Measurements from ENCODE around the gene PCED1B. TPM values are rescaled to one million over a fixed set of nuclear protein-coding genes. Genes with fewer than 3 reads are reported as not detected.

Gene PCED1B
- total and polyA plus RNA-seq, 2 experiments from 2014 or later = 0.45 to 0.80 TPM

- no peak for DNase-seq (ENCODE audit: low read depth in 1 of 2, low spot score in 1 of 2)
- Histone ChIP-seq H3K27ac (no peak overlapping the region), H3K27me3 (no peaks in the 10 kb centered on the region), H3K9me3 (ENCODE audit: low read depth) (no peaks in the 10 kb centered on the region), H3K4me3 (no peak overlapping the region), H3K4me1 (ENCODE audit: low read depth) (no peaks in the 10 kb centered on the region), H3K36me3 (no peaks in the 10 kb centered on the region)
- TF ChIP-seq CTCF (IDR thresholded peaks at IDR 0.05; ENCODE audit: low read depth, low read length) = no peak
Observed at GRCh38 chr12:47184229-47184628, 104.8 kb downstream of the PCED1B start.

GRCh38 chr12:47184813-47185212, 105.4 kb downstream of the PCED1B start:
- Histone ChIP-seq H3K27ac (no peak overlapping the region), H3K9me3 (ENCODE audit: low read depth) (no peaks in the 10 kb centered on the region), H3K27me3 (no peaks in the 10 kb centered on the region), H3K36me3 (no peaks in the 10 kb centered on the region), H3K4me1 (ENCODE audit: low read depth) (no peaks in the 10 kb centered on the region), H3K4me3 (no peak overlapping the region)
- no peak for TF ChIP-seq CTCF (IDR thresholded peaks at IDR 0.05; ENCODE audit: low read depth, low read length)
- DNase-seq (ENCODE audit: low read depth in 1 of 2, low spot score in 1 of 2) = no peak

- Histone ChIP-seq H3K4me3 (no peak overlapping the region), H3K27me3 (no peaks in the 10 kb centered on the region), H3K4me1 (ENCODE audit: low read depth) (no peaks in the 10 kb centered on the region), H3K36me3 (no peaks in the 10 kb centered on the region), H3K9me3 (ENCODE audit: low read depth) (no peaks in the 10 kb centered on the region), H3K27ac (no peak overlapping the region)
- TF ChIP-seq CTCF (IDR thresholded peaks at IDR 0.05; ENCODE audit: low read depth, low read length) = no peak
- no peak for DNase-seq (ENCODE audit: low read depth in 1 of 2, low spot score in 1 of 2)
Observed at GRCh38 chr12:47186246-47186645, 106.8 kb downstream of the PCED1B start.

GRCh38 chr12:47188576-47189441, 109.4 kb downstream of the PCED1B start:
- DNase-seq (ENCODE audit: low read depth in 1 of 2, low spot score in 1 of 2) = peak in 1 of 2 donors; percentile 94
- no peaks in the 10 kb centered on the region for H3K27me3 ChIP-seq

GRCh38 chr12:47189728-47190127, 110.3 kb downstream of the PCED1B start:
- Histone ChIP-seq H3K36me3 (no peaks in the 10 kb centered on the region), H3K4me3 (no peak overlapping the region), H3K27me3 (no peaks in the 10 kb centered on the region), H3K9me3 (ENCODE audit: low read depth) (no peaks in the 10 kb centered on the region), H3K27ac (no peak overlapping the region), H3K4me1 (ENCODE audit: low read depth) (peaks cover 12% of the 10 kb centered on the region)
- no peak for TF ChIP-seq CTCF (IDR thresholded peaks at IDR 0.05; ENCODE audit: low read depth, low read length)
- DNase-seq (ENCODE audit: low read depth in 1 of 2, low spot score in 1 of 2) = peak; percentile 14 to 38

More at GRCh38 chr12:47188576-47189441, 109.4 kb downstream of the PCED1B start:
- Histone ChIP-seq H3K4me1 (ENCODE audit: low read depth) (peaks cover 4% of the 10 kb centered on the region), H3K9me3 (ENCODE audit: low read depth) (no peaks in the 10 kb centered on the region), H3K36me3 (no peaks in the 10 kb centered on the region), H3K4me3 (no peak overlapping the region), H3K27ac (no peak overlapping the region)
- TF ChIP-seq CTCF (IDR thresholded peaks at IDR 0.05; ENCODE audit: low read depth, low read length) = no peak

All from cardiac muscle cell (in vitro differentiated cells and primary cell).